GM23338 (cell line): ENCODE measurements around the gene ELAVL3. TPM values are rescaled to one million over a fixed set of nuclear protein-coding genes. Genes with fewer than 3 reads are reported as not detected.

ENCODE experiments used
- ATAC-seq: fragments of 200-7000 bp; cut with Tn5 transposase; 3 replicates; pipeline ENCODE4 v1.9.1; 2020
- DNase-seq: peaks from one replicate; pipeline ENCODE4 v3.0.0-alpha.2; 2015; ENCODE audit warnings: low spot score
- H2AFZ ChIP-seq: fragments of 200-600 bp; sonication (generic); 2 replicates; pipeline ENCODE4 v1.8.0; 2016; ENCODE audit warnings: antibody characterized with exemption, mild to moderate bottlenecking, moderate library complexity
- H3F3A ChIP-seq: fragments of 200-600 bp; sonication (generic); replicated peaks from 2 replicates; pipeline ENCODE4 v1.8.0; 2017; ENCODE audit warnings: antibody characterized with exemption, mixed run types, low read depth
- H3K27ac ChIP-seq: fragments of 200-600 bp; sonication (generic); 2 replicates; pipeline ENCODE4 v1.6.1; 2016; ENCODE audit warnings: low read depth
- H3K27me3 ChIP-seq: fragments of 200-600 bp; sonication (generic); 2 replicates; pipeline ENCODE4 v1.8.0; 2016; ENCODE audit warnings: mild to moderate bottlenecking, mixed run types, moderate library complexity; ENCODE audit not compliant: insufficient read depth
- H3K36me3 ChIP-seq: fragments of 200-600 bp; sonication (generic); 2 replicates; pipeline ENCODE4 v1.8.0; 2016; ENCODE audit warnings: mild to moderate bottlenecking; ENCODE audit not compliant: insufficient read depth
- H3K4me1 ChIP-seq: fragments of 200-600 bp; sonication (generic); 2 replicates; pipeline ENCODE4 v1.8.0; 2016; ENCODE audit warnings: mild to moderate bottlenecking, moderate library complexity; ENCODE audit not compliant: insufficient read depth
- H3K4me2 ChIP-seq: fragments of 200-600 bp; sonication (generic); 2 replicates; pipeline ENCODE4 v1.7.1; 2017; ENCODE audit warnings: mixed run types
- H3K4me3 ChIP-seq: fragments of 200-600 bp; sonication (generic); 2 replicates; pipeline ENCODE4 v1.6.1; 2016; ENCODE audit warnings: mixed run types
- H3K79me2 ChIP-seq: fragments of 200-600 bp; sonication (generic); replicated peaks from 2 replicates; pipeline ENCODE4 v1.8.0; 2017; ENCODE audit warnings: mild to moderate bottlenecking; ENCODE audit not compliant: insufficient read depth
- H3K9me2 ChIP-seq: fragments of 200-600 bp; sonication (generic); 2 replicates; pipeline ENCODE4 v1.8.0; 2017; ENCODE audit not compliant: insufficient read depth
- H4K20me1 ChIP-seq: fragments of 200-600 bp; sonication (generic); replicated peaks from 2 replicates; pipeline ENCODE4 v1.8.0; 2017; ENCODE audit warnings: mild to moderate bottlenecking; ENCODE audit not compliant: insufficient read depth
- H3K27ac Mint-ChIP-seq: 2 replicates; pipeline ENCODE4 v1.8.0; 2020; ENCODE audit warnings: inconsistent platforms, mild to moderate bottlenecking, moderate library complexity, mixed read lengths
- H3K27me3 Mint-ChIP-seq: 3 replicates; pipeline ENCODE4 v1.8.0; 2022; ENCODE audit warnings: low read depth, mild to moderate bottlenecking, moderate library complexity, mixed read lengths, inconsistent platforms; ENCODE audit not compliant: insufficient read depth, poor library complexity
- H3K36me3 Mint-ChIP-seq: 3 replicates; pipeline ENCODE4 v1.8.0; 2021; ENCODE audit warnings: low read depth, mild to moderate bottlenecking, inconsistent platforms, moderate library complexity, mixed read lengths
- H3K4me1 Mint-ChIP-seq: 3 replicates; pipeline ENCODE4 v1.8.0; 2020; ENCODE audit warnings: mild to moderate bottlenecking, inconsistent platforms, mixed read lengths
- H3K4me3 Mint-ChIP-seq: 3 replicates; pipeline ENCODE4 v1.8.0; 2021; ENCODE audit warnings: moderate library complexity, mild to moderate bottlenecking, inconsistent platforms, mixed read lengths
- H3K9me3 Mint-ChIP-seq: 3 replicates; pipeline ENCODE4 v1.8.0; 2020; ENCODE audit warnings: moderate library complexity, mild to moderate bottlenecking, inconsistent platforms, mixed read lengths
- CREB1 ChIP-seq: fragments of 250-450 bp; sonication (Bioruptor Pico); IDR thresholded peaks from 2 replicates; pipeline ENCODE4 v1.5.0; 2020; ENCODE audit warnings: low read depth, mild to moderate bottlenecking, moderate library complexity
- CTCF ChIP-seq, 2 experiments: fragments of 200-600 bp in 1 of 2; sonication (generic) in 1 of 2; conservative IDR thresholded peaks; 2 replicates each; pipeline versions ENCODE4 v1.5.1 to v1.6.1; 2016 to 2017; ENCODE audit warnings: antibody characterized with exemption in 2 of 2, low read depth in 2 of 2, mild to moderate bottlenecking in 2 of 2, moderate library complexity in 1 of 2
- EZH2 ChIP-seq: fragments of 200-600 bp; sonication (generic); IDR thresholded peaks from one replicate; pipeline ENCODE4 v1.8.0; 2017; ENCODE audit warnings: antibody characterized with exemption, mild to moderate bottlenecking, low read depth; ENCODE audit not compliant: unreplicated experiment
- EZH2phosphoT487 ChIP-seq: fragments of 200-600 bp; sonication (generic); IDR thresholded peaks from one replicate; pipeline ENCODE4 v1.8.1; 2018; ENCODE audit warnings: antibody characterized with exemption; ENCODE audit not compliant: unreplicated experiment
- JUNB ChIP-seq: IDR thresholded peaks from one replicate; pipeline ENCODE4 v1.6.1; 2016; ENCODE audit warnings: antibody characterized with exemption; ENCODE audit not compliant: unreplicated experiment
- NANOG ChIP-seq: IDR thresholded peaks from 2 replicates; pipeline ENCODE4 v1.6.1; 2016; ENCODE audit warnings: antibody characterized with exemption, borderline replicate concordance
- POLR2AphosphoS5 ChIP-seq: IDR thresholded peaks from 2 replicates; pipeline ENCODE4 v1.6.1; 2016; ENCODE audit warnings: antibody characterized with exemption, low read depth
- STAT1 ChIP-seq: IDR thresholded peaks from one replicate; pipeline ENCODE4 v1.6.1; 2016; ENCODE audit warnings: antibody characterized with exemption; ENCODE audit not compliant: unreplicated experiment
- ZNF114 ChIP-seq: fragments of 250-450 bp; sonication (Bioruptor Pico); IDR thresholded peaks from 2 replicates; pipeline ENCODE4 v1.5.0; 2020; ENCODE audit warnings: mild to moderate bottlenecking, moderate library complexity
- ZNF331 ChIP-seq: fragments of 250-450 bp; sonication (Bioruptor Pico); IDR thresholded peaks from 2 replicates; pipeline ENCODE4 v1.5.0; 2020; ENCODE audit warnings: low read depth, mild to moderate bottlenecking, moderate library complexity
- polyA plus RNA-seq: library from polyadenylated mRNA; unstranded; fragments of >200 nt; fragmentation: Nextera tagmentation; extraction: Ambion mirVana; gene quantifications from 2 replicates; pipeline ENCODE4 v1.2.1, GENCODE V29; 2016
- total RNA-seq: library from RNA; depleted of rRNA; stranded (reverse); fragments of >200 nt; shearing (Covaris generic); gene quantifications from 2 replicates; pipeline ENCODE4 v1.2.3, GENCODE V29; 2014
- TF ChIP-seq, protein P1 (sequence below): IDR thresholded peaks from 2 replicates; pipeline ENCODE4 v1.6.1; 2016; ENCODE audit warnings: antibody characterized with exemption
- TF ChIP-seq, protein P2 (sequence below): fragments of 250-450 bp; sonication (Bioruptor Pico); IDR thresholded peaks from 2 replicates; pipeline ENCODE4 v1.5.0; 2020; ENCODE audit warnings: mild to moderate bottlenecking, moderate library complexity
- TF ChIP-seq, protein P3 (sequence below): IDR thresholded peaks from one replicate; pipeline ENCODE4 v1.6.1; 2018; ENCODE audit warnings: antibody characterized with exemption; ENCODE audit not compliant: unreplicated experiment

ELAVL3 gene
- total and polyA plus RNA-seq, 2 experiments from 2014 or later: 0.45 to 1.2 TPM

- Histone ChIP-seq H2AFZ (no peak overlapping the region), H3K4me1 (no peaks in the 10 kb centered on the region), H3K4me2 (no peak overlapping the region), H3K9me2 (no peaks in the 10 kb centered on the region), H3K4me3 (no peak overlapping the region), H3K79me2 (no peaks in the 10 kb centered on the region), H4K20me1 (no peaks in the 10 kb centered on the region), H3F3A (no peaks in the 10 kb centered on the region; the same call in 1 of the 2 replicates), H3K27me3 (peaks cover 11% of the 10 kb centered on the region), H3K36me3 (no peaks in the 10 kb centered on the region), H3K27ac (no peak overlapping the region)
- Mint-ChIP-seq H3K36me3 (no peaks in the 10 kb centered on the region; the same call in 2 of the 3 replicates), H3K4me3 (no peak overlapping the region; the same call in 2 of the 3 replicates), H3K27me3 (peaks cover 28% of the 10 kb centered on the region), H3K4me1 (no peaks in the 10 kb centered on the region; the same call in 2 of the 3 replicates), H3K9me3 (peaks cover 3% of the 10 kb centered on the region; the same call in 2 of the 3 replicates), H3K27ac (no peak overlapping the region)
- TF ChIP-seq, protein P1, sequence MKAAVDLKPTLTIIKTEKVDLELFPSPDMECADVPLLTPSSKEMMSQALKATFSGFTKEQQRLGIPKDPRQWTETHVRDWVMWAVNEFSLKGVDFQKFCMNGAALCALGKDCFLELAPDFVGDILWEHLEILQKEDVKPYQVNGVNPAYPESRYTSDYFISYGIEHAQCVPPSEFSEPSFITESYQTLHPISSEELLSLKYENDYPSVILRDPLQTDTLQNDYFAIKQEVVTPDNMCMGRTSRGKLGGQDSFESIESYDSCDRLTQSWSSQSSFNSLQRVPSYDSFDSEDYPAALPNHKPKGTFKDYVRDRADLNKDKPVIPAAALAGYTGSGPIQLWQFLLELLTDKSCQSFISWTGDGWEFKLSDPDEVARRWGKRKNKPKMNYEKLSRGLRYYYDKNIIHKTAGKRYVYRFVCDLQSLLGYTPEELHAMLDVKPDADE: no peak
- TF ChIP-seq POLR2AphosphoS5 (no peak), STAT1 (no peak), CTCF (conservative IDR thresholded peaks at IDR 0.05; ENCODE audit: low read depth in 2 of 2) (no peak), EZH2 (no peak), JUNB (no peak), ZNF331 (CRISPR knock-in tag) (no peak), ZNF114 (CRISPR knock-in tag) (no peak), EZH2phosphoT487 (no peak), NANOG (no peak), CREB1 (CRISPR knock-in tag) (no peak)
- TF ChIP-seq, protein P2, sequence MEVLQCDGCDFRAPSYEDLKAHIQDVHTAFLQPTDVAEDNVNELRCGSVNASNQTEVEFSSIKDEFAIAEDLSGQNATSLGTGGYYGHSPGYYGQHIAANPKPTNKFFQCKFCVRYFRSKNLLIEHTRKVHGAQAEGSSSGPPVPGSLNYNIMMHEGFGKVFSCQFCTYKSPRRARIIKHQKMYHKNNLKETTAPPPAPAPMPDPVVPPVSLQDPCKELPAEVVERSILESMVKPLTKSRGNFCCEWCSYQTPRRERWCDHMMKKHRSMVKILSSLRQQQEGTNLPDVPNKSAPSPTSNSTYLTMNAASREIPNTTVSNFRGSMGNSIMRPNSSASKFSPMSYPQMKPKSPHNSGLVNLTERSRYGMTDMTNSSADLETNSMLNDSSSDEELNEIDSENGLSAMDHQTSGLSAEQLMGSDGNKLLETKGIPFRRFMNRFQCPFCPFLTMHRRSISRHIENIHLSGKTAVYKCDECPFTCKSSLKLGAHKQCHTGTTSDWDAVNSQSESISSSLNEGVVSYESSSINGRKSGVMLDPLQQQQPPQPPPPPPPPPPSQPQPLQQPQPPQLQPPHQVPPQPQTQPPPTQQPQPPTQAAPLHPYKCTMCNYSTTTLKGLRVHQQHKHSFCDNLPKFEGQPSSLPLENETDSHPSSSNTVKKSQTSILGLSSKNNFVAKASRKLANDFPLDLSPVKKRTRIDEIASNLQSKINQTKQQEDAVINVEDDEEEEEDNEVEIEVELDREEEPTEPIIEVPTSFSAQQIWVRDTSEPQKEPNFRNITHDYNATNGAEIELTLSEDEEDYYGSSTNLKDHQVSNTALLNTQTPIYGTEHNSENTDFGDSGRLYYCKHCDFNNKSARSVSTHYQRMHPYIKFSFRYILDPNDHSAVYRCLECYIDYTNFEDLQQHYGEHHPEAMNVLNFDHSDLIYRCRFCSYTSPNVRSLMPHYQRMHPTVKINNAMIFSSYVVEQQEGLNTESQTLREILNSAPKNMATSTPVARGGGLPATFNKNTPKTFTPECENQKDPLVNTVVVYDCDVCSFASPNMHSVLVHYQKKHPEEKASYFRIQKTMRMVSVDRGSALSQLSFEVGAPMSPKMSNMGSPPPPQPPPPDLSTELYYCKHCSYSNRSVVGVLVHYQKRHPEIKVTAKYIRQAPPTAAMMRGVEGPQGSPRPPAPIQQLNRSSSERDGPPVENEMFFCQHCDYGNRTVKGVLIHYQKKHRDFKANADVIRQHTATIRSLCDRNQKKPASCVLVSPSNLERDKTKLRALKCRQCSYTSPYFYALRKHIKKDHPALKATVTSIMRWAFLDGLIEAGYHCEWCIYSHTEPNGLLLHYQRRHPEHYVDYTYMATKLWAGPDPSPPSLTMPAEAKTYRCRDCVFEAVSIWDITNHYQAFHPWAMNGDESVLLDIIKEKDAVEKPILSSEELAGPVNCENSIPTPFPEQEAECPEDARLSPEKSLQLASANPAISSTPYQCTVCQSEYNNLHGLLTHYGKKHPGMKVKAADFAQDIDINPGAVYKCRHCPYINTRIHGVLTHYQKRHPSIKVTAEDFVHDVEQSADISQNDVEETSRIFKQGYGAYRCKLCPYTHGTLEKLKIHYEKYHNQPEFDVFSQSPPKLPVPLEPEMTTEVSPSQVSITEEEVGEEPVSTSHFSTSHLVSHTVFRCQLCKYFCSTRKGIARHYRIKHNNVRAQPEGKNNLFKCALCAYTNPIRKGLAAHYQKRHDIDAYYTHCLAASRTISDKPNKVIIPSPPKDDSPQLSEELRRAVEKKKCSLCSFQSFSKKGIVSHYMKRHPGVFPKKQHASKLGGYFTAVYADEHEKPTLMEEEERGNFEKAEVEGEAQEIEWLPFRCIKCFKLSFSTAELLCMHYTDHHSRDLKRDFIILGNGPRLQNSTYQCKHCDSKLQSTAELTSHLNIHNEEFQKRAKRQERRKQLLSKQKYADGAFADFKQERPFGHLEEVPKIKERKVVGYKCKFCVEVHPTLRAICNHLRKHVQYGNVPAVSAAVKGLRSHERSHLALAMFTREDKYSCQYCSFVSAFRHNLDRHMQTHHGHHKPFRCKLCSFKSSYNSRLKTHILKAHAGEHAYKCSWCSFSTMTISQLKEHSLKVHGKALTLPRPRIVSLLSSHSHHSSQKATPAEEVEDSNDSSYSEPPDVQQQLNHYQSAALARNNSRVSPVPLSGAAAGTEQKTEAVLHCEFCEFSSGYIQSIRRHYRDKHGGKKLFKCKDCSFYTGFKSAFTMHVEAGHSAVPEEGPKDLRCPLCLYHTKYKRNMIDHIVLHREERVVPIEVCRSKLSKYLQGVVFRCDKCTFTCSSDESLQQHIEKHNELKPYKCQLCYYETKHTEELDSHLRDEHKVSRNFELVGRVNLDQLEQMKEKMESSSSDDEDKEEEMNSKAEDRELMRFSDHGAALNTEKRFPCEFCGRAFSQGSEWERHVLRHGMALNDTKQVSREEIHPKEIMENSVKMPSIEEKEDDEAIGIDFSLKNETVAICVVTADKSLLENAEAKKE (CRISPR knock-in tag): no peak
- TF ChIP-seq, protein P3, sequence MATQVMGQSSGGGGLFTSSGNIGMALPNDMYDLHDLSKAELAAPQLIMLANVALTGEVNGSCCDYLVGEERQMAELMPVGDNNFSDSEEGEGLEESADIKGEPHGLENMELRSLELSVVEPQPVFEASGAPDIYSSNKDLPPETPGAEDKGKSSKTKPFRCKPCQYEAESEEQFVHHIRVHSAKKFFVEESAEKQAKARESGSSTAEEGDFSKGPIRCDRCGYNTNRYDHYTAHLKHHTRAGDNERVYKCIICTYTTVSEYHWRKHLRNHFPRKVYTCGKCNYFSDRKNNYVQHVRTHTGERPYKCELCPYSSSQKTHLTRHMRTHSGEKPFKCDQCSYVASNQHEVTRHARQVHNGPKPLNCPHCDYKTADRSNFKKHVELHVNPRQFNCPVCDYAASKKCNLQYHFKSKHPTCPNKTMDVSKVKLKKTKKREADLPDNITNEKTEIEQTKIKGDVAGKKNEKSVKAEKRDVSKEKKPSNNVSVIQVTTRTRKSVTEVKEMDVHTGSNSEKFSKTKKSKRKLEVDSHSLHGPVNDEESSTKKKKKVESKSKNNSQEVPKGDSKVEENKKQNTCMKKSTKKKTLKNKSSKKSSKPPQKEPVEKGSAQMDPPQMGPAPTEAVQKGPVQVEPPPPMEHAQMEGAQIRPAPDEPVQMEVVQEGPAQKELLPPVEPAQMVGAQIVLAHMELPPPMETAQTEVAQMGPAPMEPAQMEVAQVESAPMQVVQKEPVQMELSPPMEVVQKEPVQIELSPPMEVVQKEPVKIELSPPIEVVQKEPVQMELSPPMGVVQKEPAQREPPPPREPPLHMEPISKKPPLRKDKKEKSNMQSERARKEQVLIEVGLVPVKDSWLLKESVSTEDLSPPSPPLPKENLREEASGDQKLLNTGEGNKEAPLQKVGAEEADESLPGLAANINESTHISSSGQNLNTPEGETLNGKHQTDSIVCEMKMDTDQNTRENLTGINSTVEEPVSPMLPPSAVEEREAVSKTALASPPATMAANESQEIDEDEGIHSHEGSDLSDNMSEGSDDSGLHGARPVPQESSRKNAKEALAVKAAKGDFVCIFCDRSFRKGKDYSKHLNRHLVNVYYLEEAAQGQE: no peak
- DNase-seq: no peak
- ATAC-seq: no peak
Measured at GRCh38 chr19:11475861-11476260, 5.0 kb downstream of the ELAVL3 start.
